GM12878 (cell line): Measurements from ENCODE around the gene FAM187B. TPM values are rescaled to one million over a fixed set of nuclear protein-coding genes. Genes with fewer than 3 reads are reported as not detected.

Experiments used
- ATAC-seq: fragments of 200-7000 bp; cut with Tn5 transposase; 3 replicates; pipeline ENCODE4 v1.9.1; 2020; ENCODE audit warnings: mild to moderate bottlenecking, moderate library complexity
- BruUV-seq: library from RNA; stranded (reverse); fragments of 400-500 nt; replicated peaks from 2 replicates; lab custom pipeline; 2021; lab: Mats Ljungman, UMichigan
- CTCF ChIA-PET: fragments of 300-600 bp; sonication (Branson Sonifier 250); formaldehyde crosslinking; extraction: SDS; loops from one replicate; lab custom pipeline; 2021; ENCODE audit warnings: inconsistent platforms; lab: Yijun Ruan, JAX
- POLR2A ChIA-PET: fragments of 350-600 bp; formaldehyde crosslinking; extraction: SDS; loops from one replicate; lab custom pipeline; 2021; ENCODE audit warnings: inconsistent platforms; lab: Charles Lee
- RAD21 ChIA-PET: fragments of 300-600 bp; sonication (Branson Sonifier 250); formaldehyde crosslinking; loops from one replicate; lab custom pipeline; 2023; ENCODE audit warnings: antibody characterized with exemption; ENCODE audit not compliant: unreplicated experiment; lab: Charles Lee
- SMC1A ChIA-PET: fragments of 300-600 bp; sonication (Branson Sonifier 250); formaldehyde crosslinking; loops from one replicate; lab custom pipeline; 2023; ENCODE audit not compliant: unreplicated experiment, uncharacterized antibody; lab: Charles Lee
- DNase-seq: peaks from one replicate; pipeline ENCODE4 v3.0.0-alpha.2; 2011; ENCODE audit warnings: low read depth, low spot score
- FAIRE-seq: peaks from 3 replicates; lab custom pipeline; 2011; peaks lifted over from hg19 to GRCh38; lab: Jason Lieb, UNC
- H2AFZ ChIP-seq: 2 replicates; pipeline ENCODE4 v1.6.0; 2011; ENCODE audit warnings: low read depth, low read length, control low read depth; ENCODE audit not compliant: control insufficient read depth
- H3K27ac ChIP-seq: 2 replicates; pipeline ENCODE4 v1.5.1; 2011; ENCODE audit warnings: control low read depth; ENCODE audit not compliant: control insufficient read depth, insufficient read depth
- H3K27me3 ChIP-seq, 2 experiments: replicated peaks in 1 of 2; 2 replicates each; pipeline versions ENCODE4 v1.6.0 to v1.6.1; 2011; ENCODE audit warnings: low read length in 1 of 2; ENCODE audit not compliant: control insufficient read depth in 2 of 2, insufficient read depth in 2 of 2
- H3K36me3 ChIP-seq, 2 experiments: 2 replicates each; pipeline ENCODE4 v1.5.1; 2011; ENCODE audit warnings: low read length in 1 of 2; ENCODE audit not compliant: control insufficient read depth in 2 of 2, insufficient read depth in 2 of 2
- H3K4me1 ChIP-seq: 2 replicates; pipeline ENCODE4 v1.6.1; 2011; ENCODE audit warnings: mild to moderate bottlenecking, low read length, moderate library complexity, mixed read lengths; ENCODE audit not compliant: control insufficient read depth, insufficient read depth
- H3K4me2 ChIP-seq: 2 replicates; pipeline ENCODE4 v1.6.0; 2011; ENCODE audit warnings: control low read depth; ENCODE audit not compliant: control insufficient read depth, insufficient read depth
- H3K4me3 ChIP-seq: fragments of 200-600 bp; sonication (generic); 2 replicates; pipeline ENCODE4 v1.5.1; 2016
- H3K79me2 ChIP-seq: 2 replicates; pipeline ENCODE4 v1.6.0; 2011; ENCODE audit warnings: low read length; ENCODE audit not compliant: control insufficient read depth, insufficient read depth
- H3K9ac ChIP-seq: 2 replicates; pipeline ENCODE4 v1.8.0; 2011; ENCODE audit warnings: low read length, control low read depth, mixed read lengths; ENCODE audit not compliant: control insufficient read depth, insufficient read depth
- H3K9me3 ChIP-seq: replicated peaks from 3 replicates; pipeline ENCODE4 v1.5.1; 2011; ENCODE audit warnings: mild to moderate bottlenecking, low read length; ENCODE audit not compliant: control insufficient read depth, insufficient read depth
- H4K20me1 ChIP-seq: 2 replicates; pipeline ENCODE4 v1.6.0; 2011; ENCODE audit not compliant: control insufficient read depth, insufficient read depth
- IKZF1 ChIP-seq: fragments of 450-650 bp; conservative IDR thresholded peaks from 2 replicates; pipeline ENCODE4 v1.6.1; 2017; ENCODE audit warnings: antibody characterized with exemption, mild to moderate bottlenecking
- POLR2AphosphoS5 ChIP-seq: IDR thresholded peaks from 2 replicates; pipeline ENCODE4 v1.6.1; 2011; ENCODE audit warnings: mild to moderate bottlenecking, low read length, inconsistent platforms
- RCOR1 ChIP-seq: conservative IDR thresholded peaks from 2 replicates; pipeline ENCODE4 v1.6.1; 2012; ENCODE audit warnings: low read depth, low read length, improper control_type of control experiment
- WGBS: methylation state at CpG from one replicate; pipeline ENCODE4 v1.1.6; 2016; ENCODE audit warnings: low lambda C conversion rate; ENCODE audit not compliant: insufficient replicate concordance, insufficient coverage; ENCODE audit errors: missing lambda C conversion rate; 5-methylcytosine and 5-hydroxymethylcytosine counted together
- in situ Hi-C: fragments of 300-500 bp; cut with MboI; formaldehyde crosslinking; loops from 9 replicates; pipeline ENCODE4 v1.14.3; 2018; ENCODE audit warnings: mixed read lengths
- intact Hi-C: fragments of 100-400 bp; cut with micrococcal nuclease; formaldehyde crosslinking; loops from one replicate; pipeline ENCODE4 v1.14.2; 2022; ENCODE audit not compliant: unreplicated experiment
- polyA plus RNA-seq, 11 experiments: library from polyadenylated mRNA; depleted of rRNA in 4 of 11; unstranded in 6 of 11; stranded (reverse) in 5 of 11; fragments of >200 nt; fragmentation: Nextera tagmentation in 4 of 11; fragmentation: Illumina TruSeq in 1 of 11; extraction: Ambion mirVana in 4 of 11; extraction: Trizol in 1 of 11; gene quantifications; 1 replicate in 1 of 11; 2 replicates in 10 of 11; pipeline versions ENCODE4 v1.2.1 to v1.2.3, GENCODE V29; 2011 to 2016; ENCODE audit warnings: inconsistent platforms in 2 of 11, missing spikeins in 2 of 11, low read depth in 1 of 11
- total RNA-seq, 4 experiments: library from RNA; depleted of rRNA in 3 of 4; stranded (reverse); fragments of >200 nt in 3 of 4; fragmentation: Illumina TruSeq in 1 of 4; extraction: Trizol in 1 of 4; gene quantifications; 2 replicates each; pipeline versions ENCODE4 v1.2.1 to v1.2.3, GENCODE V29; 2013 to 2021
- TF ChIP-seq, protein P1 (sequence below): fragments of 450-650 bp; IDR thresholded peaks from 2 replicates; pipeline ENCODE4 v1.6.1; 2017; ENCODE audit warnings: borderline replicate concordance
- TF ChIP-seq, protein P2 (sequence below): fragments of 450-650 bp; IDR thresholded peaks from 2 replicates; pipeline ENCODE4 v1.6.1; 2016; ENCODE audit warnings: mild to moderate bottlenecking
- TF ChIP-seq, protein P3 (sequence below), 3 experiments: IDR thresholded peaks in 2 of 3; conservative IDR thresholded peaks in 1 of 3; 2 replicates each; pipeline ENCODE4 v1.5.1; 2011; ENCODE audit warnings: low read depth in 3 of 3, low read length in 3 of 3, mild to moderate bottlenecking in 3 of 3, control low read depth in 2 of 3, moderate library complexity in 2 of 3, inconsistent platforms in 1 of 3, mixed read lengths in 1 of 3; ENCODE audit not compliant: control insufficient read depth in 2 of 3, insufficient read depth in 1 of 3; ENCODE audit errors: extremely low read depth in 1 of 3

Gene FAM187B
- total and polyA plus RNA-seq, 10 of the 15 experiments (the other 5 are each of a cell fraction or from before 2014, with no cell fraction given): 0.05 TPM; not detected in 9

DNA sequence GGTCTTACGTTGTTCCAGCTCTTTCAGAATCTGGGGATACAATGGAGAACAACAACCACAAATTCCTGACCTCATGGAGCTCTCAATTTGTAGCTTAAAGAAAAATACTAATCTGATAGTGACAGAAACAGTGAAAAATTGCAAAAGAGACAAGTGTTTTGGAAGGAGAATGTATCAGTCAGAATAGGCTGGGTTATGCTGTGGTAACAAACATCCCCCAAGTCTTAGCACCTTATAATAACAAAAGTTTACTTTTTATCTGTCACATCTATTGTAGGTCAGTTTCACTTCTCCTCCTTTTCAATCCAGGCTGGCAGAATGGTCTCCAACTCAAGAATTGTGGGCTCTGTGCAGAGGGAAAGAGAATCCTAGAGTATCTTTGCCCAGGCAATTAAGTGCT lies 9.5 kb downstream of the FAM187B start:
- ChIA-PET CTCF (interaction anchor here (0.5 to 2.1 kb wide), 2 partner anchors 152 to 242 kb away, joined by 3 to 8 read pairs; no protein-coding TSS in a partner anchor), RAD21 (no interaction called here), SMC1A (no interaction called here), POLR2A (no interaction called here)
- DNase-seq (no peak), FAIRE-seq (no peak), ATAC-seq (no peak)
- no peak overlapping the region for H3K4me3 ChIP-seq
- H3K79me2 ChIP-seq: no peaks in the 10 kb centered on the region
- no peaks in the 10 kb centered on the region for H3K36me3 ChIP-seq
- TF ChIP-seq, protein P1, sequence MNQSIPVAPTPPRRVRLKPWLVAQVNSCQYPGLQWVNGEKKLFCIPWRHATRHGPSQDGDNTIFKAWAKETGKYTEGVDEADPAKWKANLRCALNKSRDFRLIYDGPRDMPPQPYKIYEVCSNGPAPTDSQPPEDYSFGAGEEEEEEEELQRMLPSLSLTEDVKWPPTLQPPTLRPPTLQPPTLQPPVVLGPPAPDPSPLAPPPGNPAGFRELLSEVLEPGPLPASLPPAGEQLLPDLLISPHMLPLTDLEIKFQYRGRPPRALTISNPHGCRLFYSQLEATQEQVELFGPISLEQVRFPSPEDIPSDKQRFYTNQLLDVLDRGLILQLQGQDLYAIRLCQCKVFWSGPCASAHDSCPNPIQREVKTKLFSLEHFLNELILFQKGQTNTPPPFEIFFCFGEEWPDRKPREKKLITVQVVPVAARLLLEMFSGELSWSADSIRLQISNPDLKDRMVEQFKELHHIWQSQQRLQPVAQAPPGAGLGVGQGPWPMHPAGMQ: no peak
- TF ChIP-seq POLR2AphosphoS5: no peak
- TF ChIP-seq IKZF1: no peak
- H2AFZ ChIP-seq: no peak overlapping the region
- in situ Hi-C loops: no loop called here
- H3K27ac ChIP-seq: no peak overlapping the region
- intact Hi-C loops: no loop called here
- no peaks in the 10 kb centered on the region for H4K20me1 ChIP-seq
- no peak overlapping the region for H3K9ac ChIP-seq
- no peak overlapping the region for H3K4me2 ChIP-seq
- peaks cover 13% of the 10 kb centered on the region for H3K9me3 ChIP-seq
- H3K27me3 ChIP-seq: no peaks in the 10 kb centered on the region
- peaks cover 13% of the 10 kb centered on the region for H3K4me1 ChIP-seq
- no TSS peak for BruUV-seq
- 80% methylated on average over 1 of the region's 1 CpG for WGBS

DNA sequence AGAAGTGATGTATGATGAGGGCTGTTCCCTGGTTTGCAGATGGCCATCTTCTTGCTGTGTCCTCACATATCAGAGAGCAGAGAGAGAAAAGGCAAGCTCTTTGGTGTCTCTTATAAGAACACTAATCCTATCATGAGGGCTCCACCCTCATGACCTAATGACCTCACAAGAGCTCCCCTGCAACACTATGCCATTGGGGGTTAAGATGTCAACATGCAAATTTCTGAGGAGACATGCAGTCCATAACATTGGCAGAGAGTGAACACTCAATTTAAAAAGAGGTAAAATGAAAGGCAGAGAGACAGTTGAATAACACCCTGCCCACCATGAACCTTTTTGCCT lies 10.9 kb downstream of the FAM187B start:
- CTCF ChIA-PET: interaction anchor here (0.6 to 3.0 kb wide), 6 partner anchors 21 to 161 kb away, joined by 3 to 22 read pairs (median 3); partner anchors contain the start of gene FXYD7
- H3K36me3 ChIP-seq: no peaks in the 10 kb centered on the region
- H4K20me1 ChIP-seq: no peaks in the 10 kb centered on the region
- peaks cover 23% of the 10 kb centered on the region for H3K4me1 ChIP-seq
- no peak overlapping the region for H2AFZ ChIP-seq
- TF ChIP-seq, protein P2, sequence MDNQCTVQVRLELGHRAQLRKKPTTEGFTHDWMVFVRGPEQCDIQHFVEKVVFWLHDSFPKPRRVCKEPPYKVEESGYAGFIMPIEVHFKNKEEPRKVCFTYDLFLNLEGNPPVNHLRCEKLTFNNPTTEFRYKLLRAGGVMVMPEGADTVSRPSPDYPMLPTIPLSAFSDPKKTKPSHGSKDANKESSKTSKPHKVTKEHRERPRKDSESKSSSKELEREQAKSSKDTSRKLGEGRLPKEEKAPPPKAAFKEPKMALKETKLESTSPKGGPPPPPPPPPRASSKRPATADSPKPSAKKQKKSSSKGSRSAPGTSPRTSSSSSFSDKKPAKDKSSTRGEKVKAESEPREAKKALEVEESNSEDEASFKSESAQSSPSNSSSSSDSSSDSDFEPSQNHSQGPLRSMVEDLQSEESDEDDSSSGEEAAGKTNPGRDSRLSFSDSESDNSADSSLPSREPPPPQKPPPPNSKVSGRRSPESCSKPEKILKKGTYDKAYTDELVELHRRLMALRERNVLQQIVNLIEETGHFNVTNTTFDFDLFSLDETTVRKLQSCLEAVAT: no peak
- no peak for TF ChIP-seq RCOR1
- TF ChIP-seq, protein P3, sequence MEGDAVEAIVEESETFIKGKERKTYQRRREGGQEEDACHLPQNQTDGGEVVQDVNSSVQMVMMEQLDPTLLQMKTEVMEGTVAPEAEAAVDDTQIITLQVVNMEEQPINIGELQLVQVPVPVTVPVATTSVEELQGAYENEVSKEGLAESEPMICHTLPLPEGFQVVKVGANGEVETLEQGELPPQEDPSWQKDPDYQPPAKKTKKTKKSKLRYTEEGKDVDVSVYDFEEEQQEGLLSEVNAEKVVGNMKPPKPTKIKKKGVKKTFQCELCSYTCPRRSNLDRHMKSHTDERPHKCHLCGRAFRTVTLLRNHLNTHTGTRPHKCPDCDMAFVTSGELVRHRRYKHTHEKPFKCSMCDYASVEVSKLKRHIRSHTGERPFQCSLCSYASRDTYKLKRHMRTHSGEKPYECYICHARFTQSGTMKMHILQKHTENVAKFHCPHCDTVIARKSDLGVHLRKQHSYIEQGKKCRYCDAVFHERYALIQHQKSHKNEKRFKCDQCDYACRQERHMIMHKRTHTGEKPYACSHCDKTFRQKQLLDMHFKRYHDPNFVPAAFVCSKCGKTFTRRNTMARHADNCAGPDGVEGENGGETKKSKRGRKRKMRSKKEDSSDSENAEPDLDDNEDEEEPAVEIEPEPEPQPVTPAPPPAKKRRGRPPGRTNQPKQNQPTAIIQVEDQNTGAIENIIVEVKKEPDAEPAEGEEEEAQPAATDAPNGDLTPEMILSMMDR (IDR thresholded peaks at IDR 0.05 in 2 of 3, conservative IDR thresholded peaks at IDR 0.05 in 1 of 3; ENCODE audit: control insufficient read depth in 2 of 3, extremely low read depth in 1 of 3, insufficient read depth in 1 of 3, low read depth in 3 of 3, low read length in 3 of 3): no peak
- TF ChIP-seq, all 136 proteins: peak for 0
- DNase-seq (no peak), FAIRE-seq (no peak), ATAC-seq (no peak)
- intact Hi-C loops: no loop called here
- BruUV-seq: no TSS peak
- Histone ChIP-seq H3K27me3 (no peaks in the 10 kb centered on the region), H3K9ac (no peak overlapping the region), H3K4me2 (no peak overlapping the region), H3K4me3 (no peak overlapping the region), H3K79me2 (no peaks in the 10 kb centered on the region), H3K27ac (no peak overlapping the region), H3K9me3 (peaks cover 12% of the 10 kb centered on the region)
- ChIA-PET SMC1A (interaction anchor here (0.6 to 1.6 kb wide), 3 partner anchors 22 to 145 kb away, joined by 3 to 12 read pairs (median 3); no protein-coding TSS in a partner anchor), POLR2A (interaction anchor here (0.7 to 1.0 kb wide), 2 partner anchors 36 to 183 kb away, joined by 3 to 5 read pairs; no protein-coding TSS in a partner anchor), RAD21 (interaction anchor here (0.8 to 3.6 kb wide), 2 partner anchors 75 to 105 kb away, joined by 4 to 17 read pairs; partner anchors contain the start of gene FXYD7)
- in situ Hi-C loops: no loop called here
